H1 (cell line): Measurements from ENCODE around the gene ATG5. TPM values are rescaled to one million over a fixed set of nuclear protein-coding genes. Genes with fewer than 3 reads are reported as not detected.

Experiments
- CTCF ChIA-PET: fragments of 300-600 bp; sonication (Branson Sonifier 250); formaldehyde crosslinking; loops from one replicate; lab custom pipeline; 2021; ENCODE audit not compliant: partially characterized antibody; lab: Charles Lee
- POLR2A ChIA-PET: fragments of 300-600 bp; sonication (Branson Sonifier 250); formaldehyde crosslinking; loops from one replicate; lab custom pipeline; 2021; ENCODE audit warnings: inconsistent platforms; ENCODE audit not compliant: partially characterized antibody; lab: Charles Lee
- DNase-seq, 2 experiments: peaks; one replicate each; pipeline versions ENCODE4 v3.0.0 to v3.0.0-alpha.2; 2010 to 2022; ENCODE audit warnings: low spot score in 2 of 2, low read depth in 1 of 2, mixed read lengths in 1 of 2
- FAIRE-seq: peaks from 2 replicates; lab custom pipeline; 2011; peaks lifted over from hg19 to GRCh38; lab: Jason Lieb, UNC
- H2AFZ ChIP-seq: 2 replicates; pipeline ENCODE4 v1.8.1; 2012; ENCODE audit warnings: low read length, inconsistent platforms
- H2AK5ac ChIP-seq: 2 replicates; pipeline ENCODE4 v1.6.1; 2013; ENCODE audit warnings: low read depth, low read length
- H2BK120ac ChIP-seq: replicated peaks from 2 replicates; pipeline ENCODE3; 2013; ENCODE audit warnings: low read depth, low read length, inconsistent platforms
- H2BK12ac ChIP-seq: 2 replicates; pipeline ENCODE4 v1.6.1; 2013; ENCODE audit warnings: low read depth, low read length
- H2BK15ac ChIP-seq: 2 replicates; pipeline ENCODE4 v1.6.1; 2013; ENCODE audit warnings: low read length
- H2BK20ac ChIP-seq: 2 replicates; pipeline ENCODE4 v1.6.1; 2013; ENCODE audit warnings: low read length
- H2BK5ac ChIP-seq: 2 replicates; pipeline ENCODE4 v1.6.1; 2013; ENCODE audit warnings: low read depth, low read length
- H3K14ac ChIP-seq: 2 replicates; pipeline ENCODE4 v1.6.1; 2013; ENCODE audit warnings: inconsistent platforms; ENCODE audit not compliant: insufficient read length
- H3K18ac ChIP-seq: 2 replicates; pipeline ENCODE4 v1.6.1; 2013; ENCODE audit warnings: low read length; ENCODE audit errors: extremely low read depth
- H3K23ac ChIP-seq: 2 replicates; pipeline ENCODE4 v1.6.1; 2013; ENCODE audit warnings: inconsistent platforms; ENCODE audit not compliant: insufficient read length
- H3K23me2 ChIP-seq: 2 replicates; pipeline ENCODE4 v1.6.1; 2013; ENCODE audit warnings: low read depth, low read length
- H3K27ac ChIP-seq: 2 replicates; pipeline ENCODE4 v1.6.1; 2011; ENCODE audit warnings: low read depth, low read length, inconsistent platforms
- H3K27me3 ChIP-seq, 4 experiments: replicated peaks in 1 of 4; 1 replicate in 1 of 4; 2 replicates in 3 of 4; pipeline versions ENCODE4 v1.6.1 to v1.8.1; 2011 to 2013; ENCODE audit warnings: low read length in 3 of 4, mild to moderate bottlenecking in 3 of 4, inconsistent platforms in 2 of 4, mixed read lengths in 2 of 4, moderate library complexity in 1 of 4; ENCODE audit not compliant: control insufficient read depth in 3 of 4, insufficient read depth in 3 of 4; ENCODE audit errors: extremely low read depth in 1 of 4
- H3K36me3 ChIP-seq, 4 experiments: 2 replicates each; pipeline versions ENCODE4 v1.6.1 to v1.8.1; 2011 to 2013; ENCODE audit warnings: mild to moderate bottlenecking in 4 of 4, low read length in 3 of 4, moderate library complexity in 2 of 4, control low read depth in 1 of 4, inconsistent platforms in 1 of 4; ENCODE audit not compliant: insufficient read depth in 4 of 4, control insufficient read depth in 2 of 4
- H3K4ac ChIP-seq: replicated peaks from 2 replicates; pipeline ENCODE3; 2013; ENCODE audit warnings: low read length, low read depth, mixed read lengths, inconsistent platforms; ENCODE audit not compliant: insufficient read length
- H3K4me1 ChIP-seq, 4 experiments: replicated peaks in 1 of 4; 1 replicate in 1 of 4; 2 replicates in 3 of 4; pipeline versions ENCODE4 v1.6.1 to v1.8.1; 2011 to 2013; ENCODE audit warnings: low read length in 3 of 4, inconsistent platforms in 2 of 4, mixed read lengths in 1 of 4; ENCODE audit not compliant: insufficient read depth in 4 of 4, control insufficient read depth in 3 of 4
- H3K4me2 ChIP-seq, 2 experiments: 2 replicates each; pipeline versions ENCODE4 v1.6.1 to v1.8.1; 2011 to 2013; ENCODE audit warnings: low read depth in 2 of 2, low read length in 2 of 2, control low read depth in 1 of 2, inconsistent platforms in 1 of 2, mild to moderate bottlenecking in 1 of 2; ENCODE audit not compliant: insufficient read depth in 1 of 2
- H3K4me3 ChIP-seq, 4 experiments: fragments of 200-600, 300-600 bp in 1 of 4; sonication (generic), shearing (Covaris generic), sonication (Bioruptor Twin) in 1 of 4; 2 replicates each; pipeline versions ENCODE4 v1.5.1 to v1.8.1; 2011 to 2016; ENCODE audit warnings: low read length in 4 of 4, low read depth in 3 of 4, control low read depth in 2 of 4, inconsistent platforms in 2 of 4, mild to moderate bottlenecking in 2 of 4, mixed read lengths in 1 of 4, moderate library complexity in 1 of 4; ENCODE audit not compliant: insufficient read depth in 2 of 4; ENCODE audit errors: extremely low read depth in 1 of 4
- H3K56ac ChIP-seq: replicated peaks from 2 replicates; pipeline ENCODE3; 2013; ENCODE audit warnings: low read depth, mild to moderate bottlenecking, mixed read lengths, low read length, inconsistent platforms; ENCODE audit not compliant: insufficient read length
- H3K79me1 ChIP-seq: 2 replicates; pipeline ENCODE4 v1.6.1; 2013; ENCODE audit warnings: low read depth, low read length, control low read depth
- H3K79me2 ChIP-seq, 2 experiments: 2 replicates each; pipeline versions ENCODE4 v1.6.1 to v1.8.1; 2012 to 2013; ENCODE audit warnings: low read length in 2 of 2, mild to moderate bottlenecking in 2 of 2, inconsistent platforms in 1 of 2; ENCODE audit not compliant: insufficient read depth in 2 of 2, control insufficient read depth in 1 of 2
- H3K9ac ChIP-seq, 4 experiments: replicated peaks in 1 of 4; 1 replicate in 1 of 4; 2 replicates in 3 of 4; pipeline versions ENCODE4 v1.6.1 to v1.8.1; 2011 to 2013; ENCODE audit warnings: low read depth in 3 of 4, low read length in 3 of 4, control low read depth in 2 of 4, mild to moderate bottlenecking in 2 of 4, moderate library complexity in 2 of 4, inconsistent platforms in 1 of 4; ENCODE audit errors: extremely low read depth in 1 of 4
- H3K9me3 ChIP-seq, 2 experiments: 2 replicates each; pipeline versions ENCODE4 v1.6.1 to v1.8.1; 2012 to 2013; ENCODE audit warnings: mild to moderate bottlenecking in 2 of 2, moderate library complexity in 2 of 2, control low read depth in 1 of 2, inconsistent platforms in 1 of 2, low read depth in 1 of 2, low read length in 1 of 2, mixed read lengths in 1 of 2; ENCODE audit not compliant: insufficient read depth in 2 of 2
- H4K20me1 ChIP-seq, 2 experiments: replicated peaks in 1 of 2; 2 replicates each; pipeline versions ENCODE3 to v1.8.1; 2011 to 2013; ENCODE audit warnings: inconsistent platforms in 2 of 2, low read length in 2 of 2, mild to moderate bottlenecking in 1 of 2; ENCODE audit not compliant: insufficient read depth in 2 of 2, control insufficient read depth in 1 of 2
- H4K5ac ChIP-seq: 2 replicates; pipeline ENCODE4 v1.6.1; 2013; ENCODE audit warnings: low read length, low read depth, mixed read lengths, inconsistent platforms; ENCODE audit not compliant: insufficient read length
- H4K8ac ChIP-seq: 2 replicates; pipeline ENCODE4 v1.8.0; 2013; ENCODE audit warnings: mild to moderate bottlenecking, moderate library complexity, low read length, inconsistent platforms; ENCODE audit not compliant: insufficient read depth; ENCODE audit errors: extremely low read depth
- H4K91ac ChIP-seq: replicated peaks from 2 replicates; pipeline ENCODE3; 2013; ENCODE audit warnings: low read length, mixed read lengths, inconsistent platforms; ENCODE audit not compliant: insufficient read length
- ATF2 ChIP-seq: IDR thresholded peaks from 2 replicates; pipeline ENCODE4 v1.6.1; 2012; ENCODE audit warnings: low read length, inconsistent platforms
- BRCA1 ChIP-seq: IDR thresholded peaks from 2 replicates; pipeline ENCODE4 v1.6.1; 2012; ENCODE audit warnings: low read depth, low read length, improper control_type of control experiment
- CBX8 ChIP-seq: fragments of 300-800, 300-1000 bp; sonication (generic); IDR thresholded peaks from 2 replicates; pipeline ENCODE4 v1.7.1; 2016; ENCODE audit warnings: low read depth, low read length, borderline replicate concordance
- CREB1 ChIP-seq: IDR thresholded peaks from 2 replicates; pipeline ENCODE4 v1.6.1; 2012; ENCODE audit warnings: inconsistent platforms
- EGR1 ChIP-seq: IDR thresholded peaks from 2 replicates; pipeline ENCODE4 v1.6.1; 2011; ENCODE audit warnings: low read depth, low read length, borderline replicate concordance
- EZH2 ChIP-seq: fragments of 200-600 bp; sonication (generic); IDR thresholded peaks from 2 replicates; pipeline ENCODE4 v1.7.1; 2012; ENCODE audit warnings: low read depth, mild to moderate bottlenecking, moderate library complexity, low read length, inconsistent platforms; ENCODE audit not compliant: severe bottlenecking
- KDM5A ChIP-seq: fragments of 200-600 bp; IDR thresholded peaks from 2 replicates; pipeline ENCODE4 v1.7.1; 2012; ENCODE audit warnings: mild to moderate bottlenecking, low read length, inconsistent platforms, mixed read lengths
- MAX ChIP-seq: IDR thresholded peaks from 2 replicates; pipeline ENCODE4 v1.6.1; 2012; ENCODE audit warnings: inconsistent platforms
- RBBP5 ChIP-seq: IDR thresholded peaks from 2 replicates; pipeline ENCODE4 v1.7.1; 2012; ENCODE audit warnings: low read depth, mild to moderate bottlenecking, inconsistent platforms, low read length, moderate library complexity, borderline replicate concordance
- RNF2 ChIP-seq: fragments of 200-900, 300-1000 bp; sonication (generic); IDR thresholded peaks from 2 replicates; pipeline ENCODE4 v1.7.1; 2016; ENCODE audit warnings: borderline replicate concordance, low read depth, mild to moderate bottlenecking, antibody characterized with exemption, low read length; ENCODE audit not compliant: poor library complexity, severe bottlenecking; ENCODE audit errors: missing control alignments
- SIX5 ChIP-seq: IDR thresholded peaks from 2 replicates; pipeline ENCODE4 v1.6.1; 2011; ENCODE audit warnings: mild to moderate bottlenecking, low read depth, low read length
- SP1 ChIP-seq: IDR thresholded peaks from 2 replicates; pipeline ENCODE4 v1.6.1; 2011; ENCODE audit warnings: low read depth, low read length
- ZNF274 ChIP-seq: IDR thresholded peaks from 2 replicates; pipeline ENCODE4 v1.7.0; 2012; ENCODE audit warnings: low read length, borderline replicate concordance; ENCODE audit errors: extremely low read depth
- WGBS, 2 experiments: shearing (Covaris generic) in 1 of 2; methylation state at CpG; one replicate each; pipeline versions ENCODE4 v1.1.6 to v1.1.7; 2013 to 2015; ENCODE audit warnings: low lambda C conversion rate in 2 of 2, mixed read lengths in 2 of 2, inconsistent platforms in 1 of 2, low coverage in 1 of 2, missing lambda C conversion rate in 1 of 2; ENCODE audit not compliant: insufficient replicate concordance in 2 of 2, insufficient coverage in 1 of 2, insufficient read length in 1 of 2; ENCODE audit errors: extremely low coverage in 1 of 2, missing lambda C conversion rate in 1 of 2; 5-methylcytosine and 5-hydroxymethylcytosine counted together
- polyA plus RNA-seq, 7 experiments: library from polyadenylated mRNA; depleted of rRNA in 3 of 7; stranded (reverse) in 5 of 7; unstranded in 2 of 7; fragments of >200 nt in 5 of 7; fragments of 200-250 nt in 2 of 7; gene quantifications; 1 replicate in 5 of 7; 2 replicates in 1 of 7; 4 replicates in 1 of 7; pipeline versions ENCODE4 v1.2.1 to v1.2.3, GENCODE V29; 2011 to 2013; ENCODE audit warnings: missing spikeins in 2 of 7, mixed read lengths in 2 of 7
- total RNA-seq: library from RNA; stranded (reverse); fragmentation: NEBNext Ultra II Directional; extraction: Animal tissue kit (Norgen Biotek cat#: 25700); gene quantifications from 2 replicates; pipeline ENCODE4 v1.2.1, GENCODE V29; 2021

ATG5 gene
- total and polyA plus RNA-seq, 2 of the 8 experiments (the other 6 are each of a cell fraction or from before 2014, with no cell fraction given), result 18.2 to 39.0 TPM

- ChIA-PET POLR2A (no interaction called here), CTCF (interaction anchor here (1.7 to 2.1 kb wide), 2 partner anchors 12 to 29 kb away, joined by 5 to 9 read pairs; no protein-coding TSS in a partner anchor)
- Histone ChIP-seq H2BK15ac (no peak overlapping the region), H3K23me2 (no peaks in the 10 kb centered on the region), H3K4me2 (no peak overlapping the region), H3K27ac (no peak overlapping the region), H2AFZ (no peak overlapping the region), H2BK12ac (no peak overlapping the region), H2BK120ac (no peak overlapping the region), H3K56ac (no peak overlapping the region), H3K18ac (no peak overlapping the region), H3K36me3 (no peaks in the 10 kb centered on the region), H4K20me1 (no peaks in the 10 kb centered on the region), H3K4me1 (peaks cover 7 to 13% (median 9%) of the 10 kb centered on the region in 4 experiments; a peak in 6 of 7 replicates), H2BK20ac (no peak overlapping the region), H3K9me3 (no peaks in the 10 kb centered on the region), H3K4ac (no peak overlapping the region), H3K79me1 (no peaks in the 10 kb centered on the region), H2AK5ac (no peak overlapping the region), H2BK5ac (no peak overlapping the region), H4K91ac (no peak overlapping the region), H3K9ac (no peak overlapping the region), H3K27me3 (no peaks in the 10 kb centered on the region; a peak in 1 of 7 replicates), H4K5ac (no peak overlapping the region), H3K4me3 (no peak overlapping the region), H3K14ac (no peak overlapping the region), H4K8ac (no peak overlapping the region), H3K23ac (no peak overlapping the region), H3K79me2 (no peaks in the 10 kb centered on the region)
- WGBS, 2 experiments, result 48% methylated on average over 1 of the region's 1 CpG; no CpG with 5 or more reads in 1 of the 2 experiments
- DNase-seq (no peak), FAIRE-seq (no peak)
- TF ChIP-seq EGR1 (no peak), RNF2 (no peak), KDM5A (no peak), RBBP5 (no peak), SP1 (no peak), CREB1 (no peak), ATF2 (no peak), ZNF274 (no peak), BRCA1 (no peak), MAX (no peak), CBX8 (no peak), SIX5 (no peak), EZH2 (no peak)
Observed at GRCh38 chr6:106158816-106159215, 166.7 kb downstream of the ATG5 start.
